Erythroblast (primary cell): ENCODE results near the gene ELP4.

ENCODE experiments used
- GATA1 ChIP-seq: IDR thresholded peaks from 2 replicates; pipeline ENCODE4 v1.6.1; 2011; ENCODE audit warnings: low read depth, mild to moderate bottlenecking, control low read depth, low read length, moderate library complexity
- POLR2A ChIP-seq: IDR thresholded peaks from 2 replicates; pipeline ENCODE4 v1.6.1; 2011; ENCODE audit warnings: mild to moderate bottlenecking, low read length

- no peak for TF ChIP-seq POLR2A
- no peak for TF ChIP-seq GATA1
Observed at GRCh38 chr11:31816468-31817053, 307.0 kb downstream of the ELP4 start.
